Measurements from ENCODE around the gene CLIP4.

The CLIP4 gene

DNA sequence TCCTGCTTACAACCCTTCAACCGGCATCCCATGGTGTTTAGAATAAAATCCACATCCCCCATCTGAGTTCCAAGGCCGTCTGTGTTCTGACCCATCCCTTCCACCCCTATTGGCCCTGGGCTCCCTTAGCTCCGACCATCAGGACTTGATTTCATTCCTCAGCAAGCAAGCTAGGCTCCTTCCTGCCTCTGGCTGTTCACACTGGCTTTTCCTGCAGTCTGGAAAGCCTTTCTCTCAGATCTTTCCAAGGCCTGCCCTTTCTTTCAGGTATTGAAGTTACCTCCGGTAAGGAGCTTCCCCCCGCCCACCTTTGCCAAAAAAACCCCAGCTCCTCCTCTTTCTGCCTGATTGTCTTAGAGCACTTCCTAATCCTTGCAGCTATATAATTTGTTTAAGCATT, 86.8 kb downstream of the CLIP4 start:
- Histone ChIP-seq H3K9me3 (ENCODE audit: insufficient read depth, low read depth, low read length) (no peaks in the 10 kb centered on the region), H3F3A (ENCODE audit: low read depth) (no peaks in the 10 kb centered on the region), H3K4me3 (ENCODE audit: low read length, poor library complexity, severe bottlenecking) (no peak overlapping the region), H4K20me1 (ENCODE audit: insufficient read depth, low read length, poor library complexity, severe bottlenecking) (no peaks in the 10 kb centered on the region), H3K79me2 (ENCODE audit: insufficient read depth, low read length) (no peaks in the 10 kb centered on the region), H3K9me2 (replicated peaks; ENCODE audit: low read depth, low read length) (no peaks in the 10 kb centered on the region), H3K36me3 (ENCODE audit: insufficient read depth, low read length) (no peaks in the 10 kb centered on the region), H3K4me2 (ENCODE audit: low read depth, low read length, poor library complexity, severe bottlenecking) (no peak overlapping the region), H3K4me1 (ENCODE audit: insufficient read depth, low read length, poor library complexity, severe bottlenecking) (no peaks in the 10 kb centered on the region), H3K27me3 (ENCODE audit: insufficient read depth, low read length, poor library complexity, severe bottlenecking) (no peaks in the 10 kb centered on the region), H3K9ac (ENCODE audit: low read depth, low read length, poor library complexity, severe bottlenecking) (no peak overlapping the region), H2AFZ (ENCODE audit: low read length) (no peak overlapping the region)
- TF ChIP-seq EZH2phosphoT487 (IDR thresholded peaks at IDR 0.05; ENCODE audit: borderline replicate concordance) = no peak
- TF ChIP-seq, protein P1, sequence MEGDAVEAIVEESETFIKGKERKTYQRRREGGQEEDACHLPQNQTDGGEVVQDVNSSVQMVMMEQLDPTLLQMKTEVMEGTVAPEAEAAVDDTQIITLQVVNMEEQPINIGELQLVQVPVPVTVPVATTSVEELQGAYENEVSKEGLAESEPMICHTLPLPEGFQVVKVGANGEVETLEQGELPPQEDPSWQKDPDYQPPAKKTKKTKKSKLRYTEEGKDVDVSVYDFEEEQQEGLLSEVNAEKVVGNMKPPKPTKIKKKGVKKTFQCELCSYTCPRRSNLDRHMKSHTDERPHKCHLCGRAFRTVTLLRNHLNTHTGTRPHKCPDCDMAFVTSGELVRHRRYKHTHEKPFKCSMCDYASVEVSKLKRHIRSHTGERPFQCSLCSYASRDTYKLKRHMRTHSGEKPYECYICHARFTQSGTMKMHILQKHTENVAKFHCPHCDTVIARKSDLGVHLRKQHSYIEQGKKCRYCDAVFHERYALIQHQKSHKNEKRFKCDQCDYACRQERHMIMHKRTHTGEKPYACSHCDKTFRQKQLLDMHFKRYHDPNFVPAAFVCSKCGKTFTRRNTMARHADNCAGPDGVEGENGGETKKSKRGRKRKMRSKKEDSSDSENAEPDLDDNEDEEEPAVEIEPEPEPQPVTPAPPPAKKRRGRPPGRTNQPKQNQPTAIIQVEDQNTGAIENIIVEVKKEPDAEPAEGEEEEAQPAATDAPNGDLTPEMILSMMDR (conservative IDR thresholded peaks at IDR 0.05; ENCODE audit: low read length) = no peak

DNA sequence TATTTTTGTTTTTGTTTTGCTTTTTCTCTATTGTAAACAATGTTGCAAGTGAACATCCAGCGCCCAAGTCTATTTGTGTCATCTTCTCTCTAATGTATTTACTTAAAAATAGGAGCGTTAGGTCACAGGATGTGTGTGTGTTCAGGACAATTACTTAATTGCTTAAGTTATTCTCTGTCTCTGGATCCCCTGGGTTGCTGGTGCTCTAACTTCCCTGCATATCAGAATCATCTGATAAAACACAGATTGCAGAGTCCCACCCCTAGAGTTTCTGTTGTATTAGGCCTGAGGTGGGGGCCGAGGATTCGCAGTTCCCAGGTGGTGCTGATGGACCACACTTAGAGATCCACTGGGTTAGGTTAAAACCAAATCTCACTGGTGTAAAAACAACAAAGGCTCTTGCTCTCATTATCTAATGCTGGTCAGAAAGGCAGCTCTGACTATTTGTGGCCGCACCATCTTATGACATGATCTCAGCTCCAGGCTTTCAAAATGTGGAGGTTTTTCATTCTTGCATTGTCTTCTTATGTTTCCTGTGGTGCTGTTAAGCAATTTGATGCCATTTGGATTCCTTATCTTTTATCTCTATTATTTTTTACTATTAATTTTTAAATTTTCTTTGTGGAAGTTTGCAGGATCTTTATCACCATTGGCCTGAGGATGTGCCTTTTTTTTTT, 87.7 kb downstream of the CLIP4 start:
- Histone ChIP-seq H3K4me2 (ENCODE audit: low read depth, low read length, poor library complexity, severe bottlenecking) (no peak overlapping the region), H4K20me1 (ENCODE audit: insufficient read depth, low read length, poor library complexity, severe bottlenecking) (no peaks in the 10 kb centered on the region), H3K9me2 (replicated peaks; ENCODE audit: low read depth, low read length) (no peaks in the 10 kb centered on the region), H2AFZ (ENCODE audit: low read length) (no peak overlapping the region), H3K79me2 (ENCODE audit: insufficient read depth, low read length) (no peaks in the 10 kb centered on the region), H3K9me3 (ENCODE audit: insufficient read depth, low read depth, low read length) (no peaks in the 10 kb centered on the region), H3K4me3 (ENCODE audit: low read length, poor library complexity, severe bottlenecking) (no peak overlapping the region), H3K9ac (ENCODE audit: low read depth, low read length, poor library complexity, severe bottlenecking) (no peak overlapping the region), H3K27me3 (ENCODE audit: insufficient read depth, low read length, poor library complexity, severe bottlenecking) (no peaks in the 10 kb centered on the region), H3K36me3 (ENCODE audit: insufficient read depth, low read length) (no peaks in the 10 kb centered on the region), H3F3A (ENCODE audit: low read depth) (no peaks in the 10 kb centered on the region), H3K4me1 (ENCODE audit: insufficient read depth, low read length, poor library complexity, severe bottlenecking) (no peaks in the 10 kb centered on the region)
- TF ChIP-seq EZH2phosphoT487 (IDR thresholded peaks at IDR 0.05; ENCODE audit: borderline replicate concordance) = no peak
- TF ChIP-seq, protein P1 (conservative IDR thresholded peaks at IDR 0.05; ENCODE audit: low read length) = no peak

DNA sequence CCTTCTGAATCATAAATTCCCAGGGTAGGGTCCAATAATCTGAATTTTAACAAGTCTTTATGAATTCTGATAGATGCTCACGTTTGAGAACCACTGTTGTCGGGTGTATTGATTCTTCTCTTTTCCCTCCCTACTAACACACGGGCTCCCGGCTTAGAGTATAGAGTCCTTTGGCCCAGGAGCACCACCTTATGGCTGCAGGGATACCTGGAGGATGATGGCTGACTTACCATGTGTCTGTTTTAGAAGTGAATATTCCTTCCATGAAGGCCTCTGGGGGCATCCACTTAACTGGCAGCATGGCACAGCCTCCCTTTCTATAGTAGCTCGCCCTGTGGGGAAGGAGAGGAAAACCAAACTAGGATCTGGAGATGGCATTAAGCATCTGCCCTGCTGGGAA, 91.7 kb downstream of the CLIP4 start:
- Histone ChIP-seq H3K79me2 (ENCODE audit: insufficient read depth, low read length) (no peaks in the 10 kb centered on the region), H2AFZ (ENCODE audit: low read length) (no peak overlapping the region), H4K20me1 (ENCODE audit: insufficient read depth, low read length, poor library complexity, severe bottlenecking) (no peaks in the 10 kb centered on the region), H3K36me3 (ENCODE audit: insufficient read depth, low read length) (no peaks in the 10 kb centered on the region), H3K9ac (ENCODE audit: low read depth, low read length, poor library complexity, severe bottlenecking) (no peak overlapping the region), H3K9me3 (ENCODE audit: insufficient read depth, low read depth, low read length) (no peaks in the 10 kb centered on the region), H3K4me1 (ENCODE audit: insufficient read depth, low read length, poor library complexity, severe bottlenecking) (no peaks in the 10 kb centered on the region), H3K9me2 (replicated peaks; ENCODE audit: low read depth, low read length) (no peaks in the 10 kb centered on the region), H3K27me3 (ENCODE audit: insufficient read depth, low read length, poor library complexity, severe bottlenecking) (no peaks in the 10 kb centered on the region), H3K4me2 (ENCODE audit: low read depth, low read length, poor library complexity, severe bottlenecking) (no peak overlapping the region), H3K4me3 (ENCODE audit: low read length, poor library complexity, severe bottlenecking) (no peak overlapping the region), H3F3A (ENCODE audit: low read depth) (no peaks in the 10 kb centered on the region)
- TF ChIP-seq EZH2phosphoT487 (IDR thresholded peaks at IDR 0.05; ENCODE audit: borderline replicate concordance) = no peak
- TF ChIP-seq, protein P1 (conservative IDR thresholded peaks at IDR 0.05; ENCODE audit: low read length) = peak; percentile 18

Measured in Loucy (cell line).